ENCODE data around the gene NFYC.

Gene NFYC

DNA sequence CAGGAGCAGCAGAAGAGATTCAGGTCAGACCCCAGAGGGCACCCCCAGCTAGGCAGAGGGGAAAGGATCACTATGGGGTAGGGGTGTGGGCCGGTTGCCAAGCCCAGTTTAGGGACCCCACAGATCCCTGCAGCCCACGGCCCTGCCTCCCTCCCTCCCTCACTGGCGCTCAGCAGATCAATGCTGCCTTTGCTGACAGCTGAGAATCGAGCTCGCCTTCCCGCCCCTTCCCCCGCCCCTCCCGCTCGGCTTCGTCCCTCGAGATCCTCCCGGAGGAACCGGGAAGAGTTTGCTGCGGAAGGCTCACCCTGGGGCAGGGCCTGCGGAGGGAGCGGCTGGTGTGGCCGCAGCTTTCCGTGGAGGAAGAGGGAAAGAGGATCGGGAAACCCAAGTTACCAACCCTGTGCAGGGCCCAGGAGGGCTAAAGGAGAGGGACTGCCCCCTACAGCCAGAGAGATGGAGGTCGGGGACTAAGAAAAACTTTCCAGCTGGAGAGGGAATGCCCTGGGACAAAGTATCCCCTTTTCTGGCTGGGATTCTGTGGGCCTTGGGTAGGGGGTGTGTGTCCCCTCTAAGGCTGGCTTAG lies 91.0 kb downstream of the NFYC start:
- peak; percentile 54 for DNase-seq

DNA sequence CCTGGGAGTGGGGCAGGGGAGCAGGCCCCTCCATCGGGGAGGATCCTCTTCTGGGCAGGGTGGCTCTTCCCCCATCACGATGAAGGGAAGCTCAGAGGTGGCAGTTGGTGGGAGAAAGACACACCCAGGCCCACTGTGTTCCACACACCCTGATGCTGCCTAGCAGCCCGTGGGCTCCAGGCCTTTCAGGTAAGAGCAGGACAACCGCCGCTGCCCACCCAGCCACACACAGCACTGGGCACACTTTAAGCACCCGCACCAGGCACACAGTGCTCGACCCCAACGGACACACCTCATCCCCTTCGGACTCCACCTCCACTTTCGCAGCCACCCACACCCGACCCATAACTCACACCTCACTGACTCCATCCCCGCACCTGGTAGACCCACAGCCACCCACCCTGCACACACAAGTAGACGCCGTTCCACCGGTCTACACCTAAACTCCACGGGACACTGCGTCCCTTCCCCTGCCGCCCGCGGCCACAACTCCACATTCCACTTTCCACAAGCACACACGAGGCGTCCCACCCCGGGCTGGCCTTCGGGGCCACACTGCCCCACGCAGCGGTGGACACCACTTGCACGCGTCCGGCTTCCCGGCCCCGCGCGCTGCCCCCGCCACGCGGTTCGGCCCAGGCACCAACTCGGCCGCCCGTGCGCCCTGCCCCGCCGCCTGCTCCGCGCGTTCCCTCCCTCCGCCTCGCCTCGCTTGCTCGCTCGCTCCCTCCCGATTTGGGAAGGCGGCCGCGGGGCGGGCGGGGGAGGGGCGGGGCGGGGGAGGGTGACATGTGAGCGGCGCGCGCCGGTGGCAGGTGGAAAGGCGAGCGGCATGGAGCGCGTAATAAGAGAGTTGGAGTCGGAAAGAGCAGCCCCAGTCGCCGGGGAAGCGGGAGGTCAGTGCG lies 91.7 kb downstream of the NFYC start, which contains the start of gene KCNQ4:
Gene KCNQ4, plus strand, starts transcription at position 787 of the 905 bp plus-strand sequence. CDS start 307 bp downstream, outside the sequence.
- DNase-seq: peak; percentile 76

DNA sequence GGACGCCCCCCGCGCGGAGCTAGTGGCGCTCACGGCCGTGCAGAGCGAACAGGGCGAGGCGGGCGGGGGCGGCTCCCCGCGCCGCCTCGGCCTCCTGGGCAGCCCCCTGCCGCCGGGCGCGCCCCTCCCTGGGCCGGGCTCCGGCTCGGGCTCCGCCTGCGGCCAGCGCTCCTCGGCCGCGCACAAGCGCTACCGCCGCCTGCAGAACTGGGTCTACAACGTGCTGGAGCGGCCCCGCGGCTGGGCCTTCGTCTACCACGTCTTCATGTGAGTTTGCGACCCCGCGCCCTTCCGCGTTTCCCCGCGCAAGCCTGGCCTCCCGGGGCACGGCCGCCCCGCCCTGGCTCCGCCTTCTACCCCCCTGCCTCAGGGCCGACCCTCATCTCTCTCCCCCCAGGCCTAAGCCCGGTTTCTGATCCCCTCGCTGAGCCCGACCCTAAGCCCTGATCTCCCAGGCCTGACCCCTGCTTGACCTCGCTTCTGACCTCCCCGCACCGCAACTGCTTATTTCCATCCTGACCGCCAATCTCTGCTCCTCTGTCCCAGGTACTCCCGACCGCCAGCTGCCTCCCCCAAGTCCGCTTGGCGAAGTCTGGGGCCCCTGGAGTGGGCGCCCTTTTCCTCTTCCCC lies 92.8 kb downstream of the NFYC start:
- DNase-seq: no peak

DNA sequence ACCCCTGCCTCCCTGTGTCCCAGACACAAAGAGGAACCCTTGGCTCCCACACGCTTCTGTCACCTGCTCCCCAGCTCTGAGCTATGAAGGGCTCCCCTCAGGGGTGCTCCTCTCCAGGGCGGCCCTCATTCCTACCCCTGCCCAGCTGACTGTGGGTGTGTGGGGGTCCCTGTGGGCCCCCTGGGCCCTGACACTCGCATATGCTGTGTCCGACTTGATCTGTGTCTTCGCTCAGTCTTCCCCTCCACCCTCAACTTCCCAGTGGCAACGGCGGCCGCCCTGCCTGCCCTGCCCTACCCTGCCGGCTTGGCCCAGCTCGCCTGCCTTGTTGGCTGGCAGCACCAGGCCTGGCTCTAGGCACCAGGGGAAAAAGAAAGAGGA lies 93.3 kb downstream of the NFYC start:
- DNase-seq: peak; percentile 46

DNA sequence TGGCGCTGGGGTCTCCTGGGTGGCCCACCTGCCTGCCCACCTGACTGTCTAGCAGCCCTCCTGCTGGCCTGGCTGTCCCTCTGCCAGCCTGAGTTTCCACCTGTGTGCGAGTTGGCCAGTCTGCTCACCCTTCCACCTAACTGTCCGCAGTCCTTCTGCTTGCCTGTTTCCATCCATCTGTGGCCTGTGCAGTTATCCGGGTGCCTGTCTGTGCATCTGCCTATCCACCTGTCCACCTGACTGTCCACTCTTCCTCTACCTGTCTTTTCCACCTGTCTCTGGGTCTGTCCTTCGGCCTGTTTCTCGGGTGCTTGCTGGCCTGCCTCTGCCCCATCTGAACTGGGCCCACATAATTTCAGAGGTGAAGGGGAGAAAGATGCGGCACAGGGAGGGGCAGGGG lies 93.9 kb downstream of the NFYC start:
- no peak for DNase-seq

DNA sequence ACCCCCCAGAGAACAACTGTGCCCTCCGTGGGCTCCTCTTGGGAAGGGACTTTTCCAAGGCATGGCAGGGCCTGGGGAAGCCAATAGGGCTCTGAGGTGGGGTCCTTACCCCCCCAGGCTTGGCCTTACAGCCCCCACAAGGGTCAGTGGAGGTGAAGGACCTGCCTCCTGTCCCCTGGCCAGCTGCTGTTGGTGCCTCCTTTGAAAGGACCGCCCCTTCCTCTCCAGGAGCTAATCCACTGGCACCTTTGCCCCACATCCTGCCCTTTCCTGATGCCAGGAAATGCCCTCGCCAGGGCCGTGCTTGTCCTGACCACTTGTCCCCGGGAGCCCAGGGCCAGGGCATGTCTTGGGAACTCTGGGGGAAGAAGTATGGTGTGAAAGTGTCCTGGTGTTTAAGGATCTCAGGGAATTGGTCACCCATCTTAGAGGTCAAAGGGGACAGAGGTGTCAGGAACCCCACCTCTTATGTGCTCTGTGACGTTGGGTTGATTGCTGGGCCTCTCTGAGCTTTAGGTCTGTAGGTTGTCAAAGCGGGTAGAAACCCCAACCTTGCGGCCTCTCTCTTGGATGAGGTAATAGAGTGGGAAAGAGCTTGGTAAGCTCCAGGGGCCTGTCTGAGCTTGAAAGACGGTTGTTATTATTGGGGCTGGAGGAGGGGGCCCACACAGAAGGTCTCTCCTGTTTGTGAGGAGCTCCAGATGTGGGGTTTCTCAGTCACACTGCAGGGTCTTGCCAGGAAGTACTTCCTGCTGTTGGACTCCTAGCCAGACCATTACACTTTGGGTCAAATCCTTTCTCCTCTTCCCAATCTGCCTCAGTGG lies 94.9 kb downstream of the NFYC start:
- no peak for DNase-seq

DNA sequence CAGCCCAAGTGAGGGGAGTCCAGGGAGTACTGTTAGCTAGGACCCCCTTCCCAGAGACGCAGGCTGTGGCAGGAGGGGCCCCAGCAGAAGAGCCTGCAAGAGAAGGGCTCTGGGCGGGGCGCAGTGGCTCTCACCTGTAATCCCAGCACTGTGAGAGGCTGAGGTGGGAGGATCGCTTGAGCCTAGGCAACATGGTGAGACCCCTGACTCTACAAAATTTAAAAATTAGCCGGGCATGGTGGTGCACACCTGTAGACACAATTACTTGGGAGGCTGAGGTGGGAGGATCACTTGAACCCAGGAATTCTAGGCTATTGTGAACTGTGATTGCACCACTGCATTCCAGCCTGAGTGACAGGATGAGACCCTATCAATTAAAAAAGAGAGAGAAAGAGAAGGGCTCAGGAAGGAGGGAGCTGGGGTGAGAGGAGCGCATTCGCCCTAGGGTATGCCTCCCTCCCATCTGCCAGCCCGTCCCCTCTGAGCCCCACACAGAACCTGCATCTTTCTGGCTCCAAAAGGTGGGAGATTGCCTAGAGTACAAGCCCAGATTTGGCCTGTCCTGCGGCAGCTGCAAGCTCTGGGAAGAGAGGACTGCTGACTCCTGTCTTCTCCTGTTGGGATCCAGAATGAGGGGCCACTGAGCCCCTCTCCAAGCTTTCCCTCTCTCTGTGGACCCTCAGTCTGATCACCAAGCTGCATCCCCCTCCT lies 95.6 kb downstream of the NFYC start:
- DNase-seq: no peak

DNA sequence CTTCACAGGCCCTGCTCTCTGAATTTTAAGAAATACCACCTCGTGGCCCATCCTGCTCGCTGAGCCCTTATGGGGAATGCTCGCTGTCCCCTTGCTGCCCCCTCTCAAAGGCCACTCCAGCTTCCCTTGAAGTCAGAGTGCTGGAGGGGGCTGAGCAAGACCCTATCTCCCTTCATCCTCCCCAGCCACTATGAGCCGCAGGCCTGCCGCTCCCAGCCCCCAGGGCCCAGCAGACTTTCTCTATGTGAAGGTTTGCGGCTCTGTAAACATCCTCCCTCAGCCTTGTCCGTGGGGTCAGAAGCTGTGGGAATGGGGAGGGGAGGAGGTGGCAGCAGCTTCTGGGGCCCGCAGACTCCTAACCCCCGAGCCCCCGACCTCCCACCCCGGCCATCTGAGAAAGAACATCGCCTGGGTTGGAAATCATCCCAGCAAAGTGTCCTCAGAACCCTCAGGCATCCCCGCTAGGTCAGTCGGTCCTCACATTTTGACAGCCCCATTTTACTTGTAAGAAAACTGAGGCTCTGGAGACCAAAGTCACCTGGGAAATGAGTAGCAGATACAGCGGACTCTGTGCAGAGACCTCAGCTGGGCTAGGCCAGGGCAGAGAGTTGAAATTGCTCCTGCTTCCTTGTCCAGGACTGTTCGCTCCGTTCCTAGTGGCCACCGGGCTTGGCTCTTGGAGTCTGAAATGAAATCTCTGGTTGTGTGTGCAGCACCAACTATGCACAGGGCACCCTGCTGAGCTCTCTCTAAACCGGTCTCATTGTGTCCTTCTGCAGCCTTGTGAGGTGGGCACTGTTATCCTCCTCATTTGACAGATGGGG lies 96.4 kb downstream of the NFYC start:
- no peak for DNase-seq

DNA sequence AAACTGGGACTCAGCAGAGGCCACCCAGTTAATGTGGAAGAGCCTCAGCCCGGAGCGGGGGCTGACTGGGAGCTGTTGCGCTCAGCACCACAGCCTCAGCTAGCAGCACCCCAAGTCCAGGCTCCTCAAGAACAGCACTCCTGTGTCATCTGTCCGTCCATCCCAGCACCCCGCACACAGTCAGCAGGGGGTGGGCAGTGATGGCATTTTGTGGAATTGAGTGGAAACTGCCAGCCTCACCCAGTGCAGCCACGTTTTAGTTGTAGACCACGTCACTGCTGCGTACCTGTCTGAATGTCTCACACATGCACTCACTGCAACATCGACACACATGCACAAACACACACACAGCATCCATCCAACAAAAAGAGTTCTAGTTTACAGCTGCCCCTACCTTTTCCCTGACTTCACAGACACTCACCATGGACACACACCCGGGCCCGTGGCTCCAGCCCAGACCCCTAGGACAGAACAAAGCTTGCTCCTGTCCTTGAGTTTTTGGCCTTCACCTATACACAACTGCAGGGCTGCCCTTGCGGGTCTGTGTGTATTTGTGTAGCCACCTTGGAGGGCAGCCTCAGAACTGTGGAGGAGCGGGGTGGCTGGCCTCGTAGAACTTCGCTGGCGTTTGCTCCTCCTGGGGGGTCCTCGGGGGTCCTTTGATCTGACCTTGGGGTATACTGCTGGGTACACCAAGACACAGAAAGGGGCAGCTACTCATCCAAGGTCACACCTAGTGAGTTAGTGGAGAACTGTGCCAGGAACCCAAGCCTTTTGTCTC lies 97.2 kb downstream of the NFYC start:
- no peak for DNase-seq

DNA sequence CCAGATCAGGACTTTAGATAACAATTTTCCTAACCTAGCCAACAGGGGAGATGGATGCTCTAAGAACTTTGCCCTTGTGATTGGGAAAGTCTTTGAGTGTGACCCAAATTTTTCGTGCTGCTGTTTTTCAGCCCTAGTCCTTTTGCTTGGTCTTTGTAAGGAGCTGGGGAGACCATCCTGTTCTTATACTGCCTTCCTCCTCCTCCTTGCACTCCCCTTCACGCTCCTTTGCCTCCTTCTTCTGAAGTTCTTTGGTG lies 97.8 kb downstream of the NFYC start:
- DNase-seq: no peak

DNA sequence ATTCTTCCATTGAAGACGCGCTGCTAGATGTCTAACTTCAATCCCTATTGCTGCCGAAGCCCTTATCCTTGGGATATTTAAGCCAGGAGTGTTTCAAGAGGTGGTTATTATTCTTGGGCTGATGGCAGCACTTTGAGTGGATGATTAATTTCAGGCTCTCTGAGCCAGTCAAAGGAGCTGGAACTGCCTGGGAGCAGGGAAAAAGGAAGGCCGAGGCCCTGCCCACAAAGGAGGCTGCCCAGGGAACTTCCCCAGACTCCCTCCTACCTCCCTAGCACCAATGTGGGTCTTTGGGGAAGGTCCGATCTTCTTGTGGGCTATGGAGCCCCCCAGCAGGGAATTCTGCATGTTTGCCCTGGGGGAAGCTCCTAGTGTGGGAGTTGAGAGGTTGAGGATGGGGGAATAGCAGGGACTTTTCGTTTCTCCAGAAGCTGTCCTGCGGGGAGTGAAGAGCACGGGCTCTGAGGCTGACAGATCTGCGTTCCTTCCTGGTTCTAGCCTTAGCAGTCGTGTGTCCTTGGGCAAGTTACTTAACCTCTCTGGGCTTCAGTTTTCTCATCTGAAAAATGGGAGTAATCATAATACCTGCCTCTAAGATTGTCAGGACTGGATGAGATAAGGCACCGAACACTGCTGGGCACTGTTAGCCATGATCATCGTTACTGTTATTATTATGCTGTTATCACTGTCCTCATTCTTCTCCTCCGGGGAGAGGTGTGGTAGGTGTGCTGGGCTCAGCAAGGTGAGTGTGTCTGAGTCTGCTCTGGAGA lies 98.3 kb downstream of the NFYC start:
- DNase-seq: no peak

DNA sequence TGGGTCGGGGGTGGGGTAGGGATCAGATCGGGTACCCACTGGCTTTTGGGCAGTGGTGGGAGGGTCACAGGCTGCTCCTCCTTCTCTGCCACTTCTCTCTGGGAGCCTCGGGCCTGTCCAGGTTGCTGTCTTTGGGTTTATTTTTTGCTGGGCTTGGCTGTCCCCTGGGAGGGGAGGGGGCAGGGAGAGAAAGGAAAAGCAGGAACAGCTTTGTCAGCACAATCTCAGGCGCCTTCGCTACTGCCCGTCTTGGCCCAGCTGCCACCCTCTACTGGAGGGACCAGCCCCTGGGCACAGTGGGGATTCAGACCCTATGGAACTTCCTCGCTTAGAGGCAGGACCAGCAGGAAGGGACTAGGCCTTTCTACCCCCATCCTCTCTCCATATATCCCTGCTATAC lies 100.5 kb downstream of the NFYC start:
- DNase-seq: no peak

DNA sequence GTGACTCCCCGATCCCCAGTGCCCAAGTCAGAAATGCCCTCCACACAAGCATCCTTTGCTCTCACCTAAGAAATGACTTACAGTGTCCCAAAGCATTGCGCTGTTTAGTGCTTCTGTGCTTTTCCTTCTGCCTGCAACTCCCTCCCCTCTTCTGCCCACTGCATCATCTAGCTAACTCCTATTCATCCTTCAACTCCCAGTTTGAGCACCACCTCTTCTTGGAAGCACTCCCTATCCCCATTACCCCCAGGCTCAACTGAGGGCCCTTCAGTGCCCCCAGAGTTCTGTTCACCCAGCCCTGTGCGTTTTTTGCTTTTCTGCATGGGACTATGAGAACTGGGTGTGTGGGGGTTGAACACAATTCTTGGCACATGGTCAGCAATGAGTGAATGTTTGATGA lies 102.1 kb downstream of the NFYC start:
- no peak for DNase-seq

DNA sequence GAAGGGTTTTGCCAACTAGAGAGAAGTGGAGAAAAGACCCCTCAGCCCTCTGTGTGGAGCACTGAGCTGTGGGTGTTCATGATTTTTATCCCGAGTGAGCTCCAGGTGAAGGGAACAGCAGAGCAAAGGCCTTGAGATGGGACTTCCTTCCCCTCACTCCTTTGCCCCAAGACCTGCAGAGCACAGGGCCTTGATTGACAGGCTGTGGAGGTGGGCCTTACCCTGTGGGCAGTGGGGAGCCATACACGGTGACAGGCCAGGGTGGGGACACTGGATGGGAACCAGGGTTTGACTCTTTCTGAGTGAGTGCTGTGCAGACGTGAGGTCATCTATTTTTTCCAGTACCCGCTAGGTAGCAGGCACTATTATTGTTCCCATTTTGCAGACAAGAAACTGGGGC lies 102.5 kb downstream of the NFYC start:
- no peak for DNase-seq

DNA sequence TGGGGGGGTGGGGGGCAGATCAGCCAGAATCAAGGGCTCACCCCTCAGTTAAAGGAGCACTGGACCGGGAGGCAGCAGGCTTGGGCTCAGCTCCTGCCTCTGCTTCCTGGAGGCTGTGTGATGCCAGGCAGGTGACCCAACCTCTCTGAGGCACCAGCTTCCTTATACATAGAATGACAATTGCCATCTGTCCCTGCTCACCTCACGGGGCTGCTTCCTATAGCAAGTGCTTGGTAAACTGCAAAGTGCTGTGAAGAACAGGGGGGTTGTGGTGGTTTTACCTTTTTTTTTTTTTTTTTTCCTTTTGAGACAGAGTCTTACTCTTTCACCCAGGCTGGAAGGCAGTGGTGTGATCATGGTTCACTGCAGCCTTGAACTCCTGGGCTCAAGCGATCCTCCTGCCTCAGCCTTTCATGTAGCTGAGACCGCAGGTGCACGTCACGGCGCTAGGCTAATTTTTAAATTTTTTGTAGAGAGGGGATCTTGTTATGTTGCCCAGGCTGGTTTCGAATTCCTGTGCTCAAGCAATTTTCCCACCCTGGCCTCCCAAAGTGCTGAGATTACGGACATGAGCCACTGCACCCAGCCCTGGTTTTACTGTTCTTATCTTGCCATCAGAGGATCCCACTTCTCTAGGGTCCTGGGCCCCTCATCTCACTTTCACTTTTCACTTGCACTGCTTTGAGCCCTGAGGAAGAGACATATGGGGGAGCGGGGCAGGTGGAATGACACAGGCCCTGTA lies 103.6 kb downstream of the NFYC start:
- DNase-seq: no peak

DNA sequence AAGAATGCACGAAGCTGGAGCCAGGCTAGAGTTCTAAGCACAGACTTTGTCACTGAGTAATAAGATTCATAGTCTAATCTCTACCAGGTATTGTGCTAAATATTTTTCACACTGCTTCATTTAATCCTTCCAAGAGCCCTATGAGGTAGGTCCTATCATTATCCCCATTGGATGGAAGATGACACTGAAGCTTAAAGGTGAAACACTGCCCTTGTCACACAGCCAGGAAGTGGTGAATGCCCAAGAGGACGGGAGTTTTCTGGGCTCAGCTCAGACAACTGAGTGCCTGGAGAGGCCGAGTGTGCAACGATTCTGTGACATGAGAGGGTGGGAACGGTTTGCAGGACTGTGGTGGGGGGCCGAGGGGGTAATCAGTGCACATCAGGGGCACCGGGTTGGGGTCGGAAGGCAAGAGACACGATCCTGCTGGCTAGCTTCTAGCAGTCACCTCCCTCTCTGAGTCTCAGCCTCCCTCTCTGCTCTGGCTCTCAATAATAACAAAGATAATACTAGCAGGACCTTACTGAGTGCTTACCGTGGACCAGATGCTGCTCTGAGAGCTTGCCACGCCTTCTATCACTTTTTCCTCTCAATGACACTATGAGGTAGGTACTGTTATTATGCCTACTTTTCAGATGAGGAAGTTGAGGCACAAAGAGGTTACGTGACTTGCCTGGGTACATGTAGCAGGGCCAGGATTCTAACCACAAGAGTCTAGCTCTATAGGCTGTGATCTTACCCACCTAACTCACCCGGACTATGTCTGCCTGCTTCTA lies 104.5 kb downstream of the NFYC start:
- DNase-seq: no peak

DNA sequence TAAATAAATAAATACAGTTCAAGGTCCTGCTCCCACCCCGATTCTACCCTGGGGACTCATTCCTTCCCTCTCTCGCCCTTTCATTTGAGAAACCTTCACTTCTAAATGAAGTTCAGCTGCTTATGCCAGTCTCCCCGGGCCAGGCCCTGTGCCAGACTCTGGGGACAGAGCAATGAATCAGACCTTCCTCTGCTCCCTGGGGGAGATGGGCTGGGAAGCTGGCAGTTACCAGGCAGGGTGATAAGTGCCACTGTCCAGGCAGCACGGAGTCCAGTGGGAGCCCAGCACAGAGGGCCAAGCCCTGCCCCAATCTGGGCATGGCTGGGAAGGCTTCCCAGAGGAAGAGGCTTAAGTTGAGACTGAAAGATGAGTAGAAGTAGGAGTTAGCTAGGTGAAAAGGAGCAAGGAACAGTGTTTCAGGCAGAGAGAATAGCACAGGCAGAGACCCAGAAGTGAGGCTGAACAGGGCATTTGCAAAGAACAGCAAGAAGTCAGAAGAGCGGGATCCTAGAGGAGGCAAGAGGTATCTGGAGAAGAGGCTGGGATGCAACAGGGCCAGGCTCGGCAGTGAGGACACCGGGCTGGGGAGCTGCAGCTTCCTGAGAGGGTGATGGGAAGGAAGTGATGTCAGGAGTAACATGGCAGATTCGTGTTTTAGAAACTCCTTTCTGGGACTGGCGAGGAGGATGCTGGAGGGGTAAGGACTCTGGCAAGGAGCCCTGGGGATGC lies 105.6 kb downstream of the NFYC start:
- DNase-seq: no peak

DNA sequence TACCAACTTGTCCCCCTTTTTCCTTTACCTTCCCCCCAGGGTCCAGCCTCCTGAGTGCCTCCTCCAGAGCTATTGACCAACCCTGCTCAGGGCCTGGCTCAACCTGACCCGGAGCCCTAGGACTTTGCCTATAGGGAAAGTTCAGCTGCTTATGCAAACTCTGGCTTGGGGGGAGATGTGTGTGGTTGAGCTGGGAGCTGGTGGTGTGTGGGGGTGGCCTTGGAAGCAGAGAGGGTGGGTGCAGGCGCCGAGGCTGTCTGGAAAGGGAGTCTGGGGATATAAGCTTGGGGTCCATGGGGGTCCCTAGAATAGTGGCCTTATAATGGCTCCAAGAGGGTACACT lies 106.1 kb downstream of the NFYC start:
- DNase-seq: no peak
